Neural cell (in vitro differentiated cells): ENCODE results near the gene ACAP3. TPM values are rescaled to one million over a fixed set of nuclear protein-coding genes. Genes with fewer than 3 reads are reported as not detected.

Source experiments
- H2AFZ ChIP-seq: fragments of 200-600, 300-800 bp; sonication (generic), shearing (Covaris generic); 2 replicates; pipeline ENCODE4 v1.6.0; 2014; ENCODE audit warnings: low read depth, mild to moderate bottlenecking, antibody characterized with exemption, low read length, moderate library complexity
- H3F3A ChIP-seq: fragments of 200-600 bp; shearing (Covaris generic); 2 replicates; pipeline ENCODE4 v1.6.1; 2016; ENCODE audit warnings: mild to moderate bottlenecking, moderate library complexity, mixed read lengths, antibody characterized with exemption, low read length; ENCODE audit not compliant: insufficient read depth, poor library complexity, severe bottlenecking
- H3K27ac ChIP-seq: fragments of 200-600, 300-800 bp; sonication (generic), shearing (Covaris generic); 2 replicates; pipeline ENCODE4 v1.5.1; 2014; ENCODE audit warnings: mild to moderate bottlenecking, low read length, moderate library complexity
- H3K27me3 ChIP-seq: fragments of 300-800, 200-600 bp; sonication (generic), shearing (Covaris generic); 2 replicates; pipeline ENCODE4 v1.6.0; 2014; ENCODE audit warnings: mild to moderate bottlenecking, low read depth, low read length, moderate library complexity; ENCODE audit not compliant: insufficient read depth
- H3K36me3 ChIP-seq: fragments of 300-800, 200-600 bp; sonication (generic), shearing (Covaris generic); 2 replicates; pipeline ENCODE4 v1.5.1; 2014; ENCODE audit warnings: mild to moderate bottlenecking, antibody characterized with exemption, low read length, moderate library complexity; ENCODE audit not compliant: insufficient read depth
- H3K4me2 ChIP-seq: fragments of 300-800, 200-600 bp; sonication (generic), shearing (Covaris generic); 2 replicates; pipeline ENCODE4 v1.6.0; 2014; ENCODE audit warnings: mild to moderate bottlenecking, low read length
- H3K4me3 ChIP-seq: fragments of 300-800, 200-600 bp; sonication (generic), shearing (Covaris generic); 2 replicates; pipeline ENCODE4 v1.5.1; 2014; ENCODE audit warnings: mild to moderate bottlenecking, low read length, moderate library complexity
- H3K79me2 ChIP-seq: fragments of 200-600 bp; shearing (Covaris generic); replicated peaks from 2 replicates; pipeline ENCODE4 v1.6.0; 2014; ENCODE audit warnings: mild to moderate bottlenecking, low read length, moderate library complexity; ENCODE audit not compliant: insufficient read depth
- H3K9ac ChIP-seq: fragments of 300-800, 200-600 bp; sonication (generic), shearing (Covaris generic); 2 replicates; pipeline ENCODE4 v1.6.1; 2016; ENCODE audit warnings: mild to moderate bottlenecking, low read length, mixed read lengths
- H3K9me2 ChIP-seq: fragments of 200-600 bp; shearing (Covaris generic); 2 replicates; pipeline ENCODE4 v1.6.1; 2016; ENCODE audit warnings: mild to moderate bottlenecking, low read length, mixed read lengths; ENCODE audit not compliant: insufficient read depth
- H3K9me3 ChIP-seq: fragments of 200-600, 300-800 bp; sonication (generic), shearing (Covaris generic); 2 replicates; pipeline ENCODE4 v1.6.1; 2016; ENCODE audit warnings: mild to moderate bottlenecking, mixed run types, low read length, moderate library complexity, mixed read lengths
- H4K20me1 ChIP-seq: fragments of 200-600 bp; shearing (Covaris generic); 2 replicates; pipeline ENCODE4 v1.6.1; 2016; ENCODE audit warnings: mild to moderate bottlenecking, mixed run types; ENCODE audit not compliant: insufficient read depth
- EP300 ChIP-seq: fragments of 450-650 bp; conservative IDR thresholded peaks from 2 replicates; pipeline ENCODE4 v1.6.1; 2014; ENCODE audit warnings: antibody characterized with exemption, mild to moderate bottlenecking, moderate library complexity; ENCODE audit not compliant: poor library complexity, severe bottlenecking
- EZH2 ChIP-seq: fragments of 200-600, 300-800 bp; shearing (Covaris generic), sonication (generic); IDR thresholded peaks from 2 replicates; pipeline ENCODE4 v1.6.1; 2014; ENCODE audit warnings: antibody characterized with exemption, low read length, borderline replicate concordance, mild to moderate bottlenecking; ENCODE audit not compliant: insufficient read depth, poor library complexity, severe bottlenecking
- MXI1 ChIP-seq: fragments of 450-650 bp; conservative IDR thresholded peaks from 2 replicates; pipeline ENCODE4 v1.6.1; 2014; ENCODE audit warnings: antibody characterized with exemption, mild to moderate bottlenecking; ENCODE audit not compliant: poor library complexity, severe bottlenecking
- POLR2AphosphoS5 ChIP-seq: IDR thresholded peaks from 2 replicates; pipeline ENCODE4 v1.6.1; 2012
- RAD21 ChIP-seq: fragments of 450-650 bp; conservative IDR thresholded peaks from 2 replicates; pipeline ENCODE4 v1.6.1; 2014; ENCODE audit warnings: antibody characterized with exemption, mild to moderate bottlenecking, moderate library complexity
- SMC3 ChIP-seq: fragments of 450-650 bp; conservative IDR thresholded peaks from 2 replicates; pipeline ENCODE4 v1.6.1; 2014; ENCODE audit warnings: antibody characterized with exemption, mild to moderate bottlenecking, moderate library complexity; ENCODE audit not compliant: poor library complexity
- TAF1 ChIP-seq: IDR thresholded peaks from 2 replicates; pipeline ENCODE4 v1.6.1; 2012; ENCODE audit warnings: low read depth
- polyA plus RNA-seq: library from polyadenylated mRNA; depleted of rRNA; stranded (reverse); fragments of >200 nt; gene quantifications from 2 replicates; pipeline ENCODE4 v1.2.3, GENCODE V29; 2014
- TF ChIP-seq, protein P1 (sequence below): IDR thresholded peaks from 2 replicates; pipeline ENCODE4 v1.6.1; 2012; ENCODE audit warnings: borderline replicate concordance
- TF ChIP-seq, protein P2 (sequence below): fragments of 450-650 bp; IDR thresholded peaks from 2 replicates; pipeline ENCODE4 v1.5.1; 2014; ENCODE audit warnings: antibody characterized with exemption, mild to moderate bottlenecking, moderate library complexity; ENCODE audit not compliant: poor library complexity, severe bottlenecking

Gene ACAP3
- polyA plus RNA-seq, 1 donor from 2014 or later = 186 TPM

DNA sequence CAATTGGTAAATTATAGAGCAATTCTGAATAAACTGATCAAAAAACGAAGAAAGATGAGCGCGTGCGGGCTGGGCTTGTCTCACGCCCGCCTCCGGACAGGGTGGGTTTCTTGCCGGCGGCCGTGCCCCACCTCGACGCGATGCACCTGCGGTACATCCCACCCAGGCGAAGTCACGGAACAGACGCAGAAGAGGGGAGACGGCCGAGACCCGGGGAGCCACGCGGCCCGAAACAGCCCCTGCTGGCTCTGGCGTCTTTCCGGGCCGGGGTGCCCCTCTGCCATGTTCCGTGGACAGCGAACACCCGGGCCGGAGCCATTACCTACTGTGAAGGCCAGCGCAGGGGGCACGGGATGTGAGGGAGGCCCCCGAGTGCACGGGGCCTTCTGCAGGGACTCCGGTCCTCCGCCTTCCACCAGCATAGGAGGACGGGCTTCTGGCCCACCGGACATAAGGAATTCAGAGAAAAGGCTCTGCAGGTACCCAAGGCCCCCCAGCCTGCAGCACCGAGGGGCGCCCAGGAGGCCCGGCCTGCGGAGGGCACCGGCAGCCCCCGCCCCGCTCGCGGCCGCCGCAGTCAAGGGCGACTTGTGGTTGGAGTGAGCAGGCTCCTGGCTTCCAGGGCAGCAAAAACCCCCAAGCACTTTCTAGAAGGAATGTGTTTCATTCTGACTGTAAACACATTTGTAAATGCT, 53.6 kb downstream of the ACAP3 start:
- H3K9ac ChIP-seq = no peak overlapping the region
- H3K4me3 ChIP-seq = no peak overlapping the region
- no peak overlapping the region for H3K27ac ChIP-seq
- H2AFZ ChIP-seq = no peak overlapping the region
- H4K20me1 ChIP-seq = no peaks in the 10 kb centered on the region
- H3K27me3 ChIP-seq = no peaks in the 10 kb centered on the region
- no peaks in the 10 kb centered on the region for H3K9me3 ChIP-seq
- TF ChIP-seq POLR2AphosphoS5 (no peak), EZH2 (no peak), SMC3 (no peak), RAD21 (no peak), TAF1 (no peak), EP300 (no peak), MXI1 (no peak)
- TF ChIP-seq, protein P1, sequence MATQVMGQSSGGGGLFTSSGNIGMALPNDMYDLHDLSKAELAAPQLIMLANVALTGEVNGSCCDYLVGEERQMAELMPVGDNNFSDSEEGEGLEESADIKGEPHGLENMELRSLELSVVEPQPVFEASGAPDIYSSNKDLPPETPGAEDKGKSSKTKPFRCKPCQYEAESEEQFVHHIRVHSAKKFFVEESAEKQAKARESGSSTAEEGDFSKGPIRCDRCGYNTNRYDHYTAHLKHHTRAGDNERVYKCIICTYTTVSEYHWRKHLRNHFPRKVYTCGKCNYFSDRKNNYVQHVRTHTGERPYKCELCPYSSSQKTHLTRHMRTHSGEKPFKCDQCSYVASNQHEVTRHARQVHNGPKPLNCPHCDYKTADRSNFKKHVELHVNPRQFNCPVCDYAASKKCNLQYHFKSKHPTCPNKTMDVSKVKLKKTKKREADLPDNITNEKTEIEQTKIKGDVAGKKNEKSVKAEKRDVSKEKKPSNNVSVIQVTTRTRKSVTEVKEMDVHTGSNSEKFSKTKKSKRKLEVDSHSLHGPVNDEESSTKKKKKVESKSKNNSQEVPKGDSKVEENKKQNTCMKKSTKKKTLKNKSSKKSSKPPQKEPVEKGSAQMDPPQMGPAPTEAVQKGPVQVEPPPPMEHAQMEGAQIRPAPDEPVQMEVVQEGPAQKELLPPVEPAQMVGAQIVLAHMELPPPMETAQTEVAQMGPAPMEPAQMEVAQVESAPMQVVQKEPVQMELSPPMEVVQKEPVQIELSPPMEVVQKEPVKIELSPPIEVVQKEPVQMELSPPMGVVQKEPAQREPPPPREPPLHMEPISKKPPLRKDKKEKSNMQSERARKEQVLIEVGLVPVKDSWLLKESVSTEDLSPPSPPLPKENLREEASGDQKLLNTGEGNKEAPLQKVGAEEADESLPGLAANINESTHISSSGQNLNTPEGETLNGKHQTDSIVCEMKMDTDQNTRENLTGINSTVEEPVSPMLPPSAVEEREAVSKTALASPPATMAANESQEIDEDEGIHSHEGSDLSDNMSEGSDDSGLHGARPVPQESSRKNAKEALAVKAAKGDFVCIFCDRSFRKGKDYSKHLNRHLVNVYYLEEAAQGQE = no peak
- TF ChIP-seq, protein P2, sequence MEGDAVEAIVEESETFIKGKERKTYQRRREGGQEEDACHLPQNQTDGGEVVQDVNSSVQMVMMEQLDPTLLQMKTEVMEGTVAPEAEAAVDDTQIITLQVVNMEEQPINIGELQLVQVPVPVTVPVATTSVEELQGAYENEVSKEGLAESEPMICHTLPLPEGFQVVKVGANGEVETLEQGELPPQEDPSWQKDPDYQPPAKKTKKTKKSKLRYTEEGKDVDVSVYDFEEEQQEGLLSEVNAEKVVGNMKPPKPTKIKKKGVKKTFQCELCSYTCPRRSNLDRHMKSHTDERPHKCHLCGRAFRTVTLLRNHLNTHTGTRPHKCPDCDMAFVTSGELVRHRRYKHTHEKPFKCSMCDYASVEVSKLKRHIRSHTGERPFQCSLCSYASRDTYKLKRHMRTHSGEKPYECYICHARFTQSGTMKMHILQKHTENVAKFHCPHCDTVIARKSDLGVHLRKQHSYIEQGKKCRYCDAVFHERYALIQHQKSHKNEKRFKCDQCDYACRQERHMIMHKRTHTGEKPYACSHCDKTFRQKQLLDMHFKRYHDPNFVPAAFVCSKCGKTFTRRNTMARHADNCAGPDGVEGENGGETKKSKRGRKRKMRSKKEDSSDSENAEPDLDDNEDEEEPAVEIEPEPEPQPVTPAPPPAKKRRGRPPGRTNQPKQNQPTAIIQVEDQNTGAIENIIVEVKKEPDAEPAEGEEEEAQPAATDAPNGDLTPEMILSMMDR = no peak
- H3K79me2 ChIP-seq = no peaks in the 10 kb centered on the region
- no peak overlapping the region for H3K4me2 ChIP-seq
- H3K9me2 ChIP-seq = no peaks in the 10 kb centered on the region
- H3K36me3 ChIP-seq = no peaks in the 10 kb centered on the region
- H3F3A ChIP-seq = no peaks in the 10 kb centered on the region

GRCh38 chr1:1253314-1253713, 54.4 kb downstream of the ACAP3 start:
- H3K79me2 ChIP-seq = no peaks in the 10 kb centered on the region
- H3K4me3 ChIP-seq = no peak overlapping the region
- no peak for TF ChIP-seq POLR2AphosphoS5
- TF ChIP-seq RAD21 = no peak
- no peak for TF ChIP-seq EP300
- TF ChIP-seq, protein P1 = no peak
- TF ChIP-seq, protein P2 = no peak
- no peak for TF ChIP-seq SMC3
- TF ChIP-seq TAF1 = no peak
- TF ChIP-seq EZH2 = no peak
- TF ChIP-seq MXI1 = no peak
- no peaks in the 10 kb centered on the region for H3K9me2 ChIP-seq
- H4K20me1 ChIP-seq = no peaks in the 10 kb centered on the region
- H2AFZ ChIP-seq = no peak overlapping the region
- no peaks in the 10 kb centered on the region for H3K36me3 ChIP-seq
- no peak overlapping the region for H3K27ac ChIP-seq
- H3K9me3 ChIP-seq = no peaks in the 10 kb centered on the region
- no peaks in the 10 kb centered on the region for H3K27me3 ChIP-seq
- no peak overlapping the region for H3K4me2 ChIP-seq
- H3F3A ChIP-seq = no peaks in the 10 kb centered on the region
- no peak overlapping the region for H3K9ac ChIP-seq
